Loucy (cell line): ENCODE measurements around the gene SCNN1A.

Experiments used
- EZH2phosphoT487 ChIP-seq: fragments of 200-600 bp; IDR thresholded peaks from 2 replicates; pipeline ENCODE4 v1.6.1; 2018; ENCODE audit warnings: antibody characterized with exemption, mild to moderate bottlenecking, moderate library complexity, borderline replicate concordance
- TF ChIP-seq, protein P1 (sequence below): fragments of 200-600 bp; sonication (generic); conservative IDR thresholded peaks from 2 replicates; pipeline ENCODE4 v1.5.1; 2014; ENCODE audit warnings: mild to moderate bottlenecking, antibody characterized with exemption, low read length

DNA sequence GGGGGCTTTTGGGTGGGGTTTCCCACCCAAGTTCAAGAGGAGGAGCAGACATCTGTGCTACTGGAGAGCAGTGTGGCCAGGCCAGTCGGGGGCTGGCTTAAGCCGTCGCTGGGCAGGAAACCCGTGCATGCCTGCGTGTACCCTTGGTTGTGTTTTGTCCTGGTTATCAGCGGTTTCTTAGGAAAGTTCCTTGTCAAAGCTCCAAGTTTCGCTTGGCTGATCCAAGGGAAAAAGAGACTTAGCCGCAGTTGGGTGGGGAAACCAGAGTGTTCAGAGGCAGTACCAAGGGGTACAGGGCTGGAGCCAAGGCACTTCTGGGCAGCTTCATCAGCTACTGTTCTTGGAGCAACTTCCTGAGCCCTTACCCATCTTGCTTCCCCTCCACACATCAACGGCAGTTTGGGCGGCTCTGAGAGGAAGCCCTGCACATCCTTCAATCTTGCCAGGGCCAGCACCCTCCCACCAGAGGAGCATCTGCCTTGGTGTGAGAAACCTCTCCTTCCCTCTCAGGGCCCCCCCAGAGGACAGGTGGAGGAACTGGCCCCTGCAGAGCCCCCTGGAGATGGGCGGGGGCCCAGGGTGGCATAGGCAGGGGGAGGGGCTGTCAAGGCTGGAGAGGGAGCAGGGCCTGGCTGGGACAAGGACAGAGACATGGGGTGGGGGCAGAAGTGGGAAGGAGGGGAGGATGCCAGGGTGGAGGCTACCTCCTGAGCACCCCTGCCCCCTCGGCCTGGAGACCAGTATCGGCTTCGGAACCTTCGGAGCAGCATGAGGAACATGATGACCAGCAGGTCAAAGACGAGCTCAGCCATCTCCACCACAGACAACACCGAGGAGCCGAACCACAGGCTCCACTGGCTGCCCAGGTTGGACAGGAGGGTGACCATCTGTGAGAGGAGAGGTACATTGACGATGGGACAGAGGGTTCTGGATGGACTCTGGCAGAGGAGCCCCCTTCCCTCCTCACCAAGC is 27.7 kb downstream of the SCNN1A start:
- TF ChIP-seq, protein P1, sequence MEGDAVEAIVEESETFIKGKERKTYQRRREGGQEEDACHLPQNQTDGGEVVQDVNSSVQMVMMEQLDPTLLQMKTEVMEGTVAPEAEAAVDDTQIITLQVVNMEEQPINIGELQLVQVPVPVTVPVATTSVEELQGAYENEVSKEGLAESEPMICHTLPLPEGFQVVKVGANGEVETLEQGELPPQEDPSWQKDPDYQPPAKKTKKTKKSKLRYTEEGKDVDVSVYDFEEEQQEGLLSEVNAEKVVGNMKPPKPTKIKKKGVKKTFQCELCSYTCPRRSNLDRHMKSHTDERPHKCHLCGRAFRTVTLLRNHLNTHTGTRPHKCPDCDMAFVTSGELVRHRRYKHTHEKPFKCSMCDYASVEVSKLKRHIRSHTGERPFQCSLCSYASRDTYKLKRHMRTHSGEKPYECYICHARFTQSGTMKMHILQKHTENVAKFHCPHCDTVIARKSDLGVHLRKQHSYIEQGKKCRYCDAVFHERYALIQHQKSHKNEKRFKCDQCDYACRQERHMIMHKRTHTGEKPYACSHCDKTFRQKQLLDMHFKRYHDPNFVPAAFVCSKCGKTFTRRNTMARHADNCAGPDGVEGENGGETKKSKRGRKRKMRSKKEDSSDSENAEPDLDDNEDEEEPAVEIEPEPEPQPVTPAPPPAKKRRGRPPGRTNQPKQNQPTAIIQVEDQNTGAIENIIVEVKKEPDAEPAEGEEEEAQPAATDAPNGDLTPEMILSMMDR = no peak
- no peak for TF ChIP-seq EZH2phosphoT487
